SJSA1 (cell line): ENCODE data around the gene SAV1. TPM values are rescaled to one million over a fixed set of nuclear protein-coding genes. Genes with fewer than 3 reads are reported as not detected.
A peak's percentile ranks its signal among the peaks of the same experiment; 100 is the strongest.
"Not testable (repeated sequence)": the region's sequence is repeated elsewhere in the genome, so short reads cannot be mapped to it uniquely, and the experiment has no call there.

Experiments
- DNase-seq, 2 experiments: peaks; one replicate each; pipeline ENCODE4 v3.0.0-alpha.2; 2015 to 2020; ENCODE audit warnings: low spot score in 2 of 2, low read depth in 1 of 2
- H3K27ac ChIP-seq: fragments of 250-450 bp; sonication (Bioruptor Pico); 2 replicates; pipeline ENCODE4 v1.5.1; 2020; ENCODE audit warnings: mild to moderate bottlenecking, moderate library complexity
- H3K27me3 ChIP-seq: fragments of 250-450 bp; sonication (Bioruptor Pico); replicated peaks from 2 replicates; pipeline ENCODE4 v1.5.1; 2020; ENCODE audit warnings: mild to moderate bottlenecking, moderate library complexity
- H3K36me3 ChIP-seq: fragments of 250-450 bp; sonication (Bioruptor Pico); 2 replicates; pipeline ENCODE4 v1.5.1; 2020; ENCODE audit warnings: mild to moderate bottlenecking
- H3K4me1 ChIP-seq: fragments of 250-450 bp; sonication (Bioruptor Pico); replicated peaks from 2 replicates; pipeline ENCODE4 v1.6.1; 2021; ENCODE audit warnings: mild to moderate bottlenecking
- H3K4me3 ChIP-seq: fragments of 250-450 bp; sonication (Bioruptor Pico); 2 replicates; pipeline ENCODE4 v1.5.1; 2020; ENCODE audit warnings: mild to moderate bottlenecking
- H3K9me3 ChIP-seq: fragments of 250-450 bp; sonication (Bioruptor Pico); replicated peaks from 2 replicates; pipeline ENCODE4 v1.5.1; 2020; ENCODE audit warnings: mild to moderate bottlenecking
- total RNA-seq: library from RNA; depleted of rRNA; stranded (reverse); fragments of >200 nt; shearing (Covaris generic); gene quantifications from 2 replicates; pipeline ENCODE4 v1.2.3, GENCODE V29; 2014

SAV1 gene
- total RNA-seq, 1 experiment from 2014 or later: 32.8 TPM

GRCh38 chr14:50675597-50675996 is 7.5 kb upstream of the SAV1 start:
- no peaks in the 10 kb centered on the region for H3K9me3 ChIP-seq
- no peaks in the 10 kb centered on the region for H3K27me3 ChIP-seq
- peak overlapping the region; percentile 73 for H3K27ac ChIP-seq
- H3K4me1 ChIP-seq: peaks cover 36% of the 10 kb centered on the region
- H3K36me3 ChIP-seq: no peaks in the 10 kb centered on the region
- DNase-seq: peak in 1 of 2 experiments; percentile 52
- H3K4me3 ChIP-seq: no peak overlapping the region

- Histone ChIP-seq H3K9me3 (no peaks in the 10 kb centered on the region), H3K27me3 (no peaks in the 10 kb centered on the region), H3K36me3 (peaks cover 6% of the 10 kb centered on the region; the same call in 1 of the 2 replicates), H3K4me3 (no peak overlapping the region), H3K4me1 (peaks cover 29% of the 10 kb centered on the region), H3K27ac (no peak overlapping the region)
- DNase-seq: no peak
These were observed 2.8 kb upstream of the SAV1 start for GRCh38 chr14:50670866-50671256.

- Histone ChIP-seq H3K4me1 (peaks cover 24% of the 10 kb centered on the region), H3K27me3 (no peaks in the 10 kb centered on the region), H3K36me3 (peaks cover 6% of the 10 kb centered on the region; the same call in 1 of the 2 replicates), H3K27ac (no peak overlapping the region), H3K4me3 (no peak overlapping the region), H3K9me3 (no peaks in the 10 kb centered on the region)
- DNase-seq: no peak
These were observed 2.2 kb upstream of the SAV1 start for GRCh38 chr14:50670196-50670865.

- DNase-seq: no peak
- Histone ChIP-seq H3K36me3 (peaks cover 9% of the 10 kb centered on the region; the same call in 1 of the 2 replicates), H3K9me3 (no peaks in the 10 kb centered on the region), H3K27me3 (no peaks in the 10 kb centered on the region), H3K4me3 (no peak overlapping the region), H3K27ac (no peak overlapping the region), H3K4me1 (peaks cover 19% of the 10 kb centered on the region)
These were observed 1.4 kb upstream of the SAV1 start for GRCh38 chr14:50669441-50669986.

GRCh38 chr14:50668826-50669143 is 679 bp upstream of the SAV1 start:
- no peak for DNase-seq

GRCh38 chr14:50667684-50667995 is 466 bp downstream of the SAV1 start:
- no peaks in the 10 kb centered on the region for H3K27me3 ChIP-seq
- peak overlapping the region; percentile 86 for H3K27ac ChIP-seq
- no peaks in the 10 kb centered on the region for H3K9me3 ChIP-seq
- H3K4me3 ChIP-seq: peak overlapping the region; percentile 76
- H3K36me3 ChIP-seq: peaks cover 14% of the 10 kb centered on the region; the same call in 1 of the 2 replicates
- peaks cover 19% of the 10 kb centered on the region for H3K4me1 ChIP-seq
- no peak for DNase-seq

More at GRCh38 chr14:50668826-50669143, 679 bp upstream of the SAV1 start:
- no peaks in the 10 kb centered on the region for H3K27me3 ChIP-seq
- H3K4me1 ChIP-seq: peaks cover 19% of the 10 kb centered on the region
- H3K36me3 ChIP-seq: peaks cover 13% of the 10 kb centered on the region; the same call in 1 of the 2 replicates
- peak overlapping the region; percentile 76 for H3K4me3 ChIP-seq
- H3K9me3 ChIP-seq: no peaks in the 10 kb centered on the region
- H3K27ac ChIP-seq: peak overlapping the region; percentile 86

GRCh38 chr14:50666772-50667683 is 1.1 kb downstream of the SAV1 start:
- H3K36me3 ChIP-seq: peaks cover 18% of the 10 kb centered on the region
- H3K4me3 ChIP-seq: peak overlapping the region; percentile 76
- peaks cover 19% of the 10 kb centered on the region for H3K4me1 ChIP-seq
- no peaks in the 10 kb centered on the region for H3K27me3 ChIP-seq
- DNase-seq: peak; percentile 36 to 52
- H3K27ac ChIP-seq: peak overlapping the region; percentile 86
- H3K9me3 ChIP-seq: no peaks in the 10 kb centered on the region

- H3K9me3 ChIP-seq, H3K27ac ChIP-seq, H3K4me3 ChIP-seq, H3K27me3 ChIP-seq, DNase-seq: not testable (repeated sequence)
- Histone ChIP-seq H3K4me1 (peaks cover 17% of the 10 kb centered on the region), H3K36me3 (peaks cover 35% of the 10 kb centered on the region)
These were observed 2.8 kb downstream of the SAV1 start for GRCh38 chr14:50665300-50665699.

GRCh38 chr14:50664579-50664978 is 3.5 kb downstream of the SAV1 start:
- not testable (repeated sequence) for H3K9me3 ChIP-seq, H3K27me3 ChIP-seq
- H3K4me1 ChIP-seq: peaks cover 11% of the 10 kb centered on the region

GRCh38 chr14:50659327-50659974 is 8.7 kb downstream of the SAV1 start:
- peak in 1 of 2 experiments; percentile 20 for DNase-seq
- Histone ChIP-seq H3K36me3 (peaks cover 40% of the 10 kb centered on the region), H3K9me3 (no peaks in the 10 kb centered on the region), H3K27ac (no peak overlapping the region), H3K4me1 (peaks cover 21% of the 10 kb centered on the region), H3K27me3 (no peaks in the 10 kb centered on the region), H3K4me3 (no peak overlapping the region)

More at GRCh38 chr14:50664579-50664978, 3.5 kb downstream of the SAV1 start:
- peaks cover 43% of the 10 kb centered on the region for H3K36me3 ChIP-seq
- DNase-seq, H3K27ac ChIP-seq, H3K4me3 ChIP-seq: not testable (repeated sequence)

GRCh38 chr14:50658203-50658602 is 9.9 kb downstream of the SAV1 start:
- Histone ChIP-seq H3K27ac (peak overlapping the region; percentile 58), H3K4me1 (peaks cover 21% of the 10 kb centered on the region), H3K9me3 (no peaks in the 10 kb centered on the region), H3K36me3 (peaks cover 38% of the 10 kb centered on the region), H3K27me3 (no peaks in the 10 kb centered on the region), H3K4me3 (no peak overlapping the region)
- peak in 1 of 2 experiments; percentile 34 for DNase-seq

GRCh38 chr14:50657753-50658152 is 10.4 kb downstream of the SAV1 start:
- DNase-seq: no peak
- peak overlapping the region; percentile 58 for H3K27ac ChIP-seq

GRCh38 chr14:50656776-50657175 is 11.3 kb downstream of the SAV1 start:
- no peak overlapping the region for H3K4me3 ChIP-seq
- no peaks in the 10 kb centered on the region for H3K27me3 ChIP-seq
- peaks cover 32% of the 10 kb centered on the region for H3K36me3 ChIP-seq
- peaks cover 21% of the 10 kb centered on the region for H3K4me1 ChIP-seq
- H3K27ac ChIP-seq: no peak overlapping the region
- DNase-seq: no peak
- H3K9me3 ChIP-seq: no peaks in the 10 kb centered on the region

More at GRCh38 chr14:50657753-50658152, 10.4 kb downstream of the SAV1 start:
- Histone ChIP-seq H3K4me3 (no peak overlapping the region), H3K4me1 (peaks cover 21% of the 10 kb centered on the region), H3K27me3 (no peaks in the 10 kb centered on the region), H3K9me3 (no peaks in the 10 kb centered on the region), H3K36me3 (peaks cover 38% of the 10 kb centered on the region)
